ENCODE results near the gene GPBP1. TPM values are rescaled to one million over a fixed set of nuclear protein-coding genes. Genes with fewer than 3 reads are reported as not detected.
A peak's percentile ranks its signal among the peaks of the same experiment; 100 is the strongest.

GPBP1 gene
- total RNA-seq, 1 experiment from 2014 or later = 69.5 TPM

DNA sequence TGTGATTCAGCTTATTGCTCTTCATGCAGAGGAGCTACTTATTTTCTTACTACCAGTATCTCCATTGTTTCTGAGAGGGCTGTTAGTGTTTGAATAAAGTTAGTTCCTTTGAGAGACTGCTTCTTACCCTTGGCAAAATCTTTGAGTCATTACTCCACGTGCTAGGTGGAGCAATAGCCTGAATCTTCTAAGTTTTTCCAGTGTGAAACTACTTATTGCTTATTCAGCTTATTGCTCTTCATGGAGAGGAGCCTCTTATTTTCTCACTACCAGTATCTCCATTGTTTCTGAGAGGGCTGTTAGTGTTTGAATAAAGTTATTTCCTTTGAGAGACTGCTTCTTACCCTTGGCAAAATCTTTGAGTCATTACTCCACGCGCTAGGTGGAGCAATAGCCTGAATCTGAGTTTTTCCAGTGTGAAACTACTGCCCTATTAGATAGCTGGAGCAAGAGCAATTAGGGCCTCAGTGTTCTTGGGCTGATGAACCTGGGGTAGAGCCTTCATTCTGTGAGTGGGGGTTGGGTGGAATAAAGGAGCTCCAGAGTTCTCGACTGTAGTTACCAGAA, 41.9 kb downstream of the GPBP1 start:
- BruUV-seq (replicated peaks) = TSS peak; percentile 20
- ATAC-seq = no peak

More for the DNA sequence above, 41.9 kb downstream of the GPBP1 start:
- intact Hi-C loops (cut with micrococcal nuclease) = no loop called here
- Histone ChIP-seq H3K4me1 (ENCODE audit: control insufficient read depth in 1 of 2, insufficient read depth in 2 of 2, low read length in 2 of 2) (peaks cover 17 to 29% of the 10 kb centered on the region in 2 experiments), H3K27me3 (ENCODE audit: insufficient read depth, low read length) (no peaks in the 10 kb centered on the region), H3K9me2 (ENCODE audit: insufficient read depth) (no peaks in the 10 kb centered on the region), H4K20me1 (ENCODE audit: insufficient read depth) (peaks cover 25% of the 10 kb centered on the region), H3K36me3 (ENCODE audit: control insufficient read depth in 1 of 2, insufficient read depth in 2 of 2, low read length in 2 of 2) (peaks cover 3 to 11% of the 10 kb centered on the region in 2 experiments; a peak in 2 of 4 replicates), H3K4me2 (ENCODE audit: low read length) (no peak overlapping the region), H3K79me2 (ENCODE audit: insufficient read depth, low read length) (peaks cover 99% of the 10 kb centered on the region), H3K9me3 (ENCODE audit: control insufficient read depth in 1 of 2, insufficient read depth in 1 of 2, low read depth in 1 of 2, low read length in 2 of 2) (no peaks in the 10 kb centered on the region), H3K27ac (ENCODE audit: low read depth, low read length) (no peak overlapping the region), H3K9ac (ENCODE audit: low read length) (no peak overlapping the region), H2AFZ (ENCODE audit: low read depth, low read length, poor library complexity, severe bottlenecking) (no peak overlapping the region), H3K4me3 (replicated peaks in 1 of 2; ENCODE audit: low read depth in 1 of 2, low read length in 2 of 2) (no peak overlapping the region)
- RAD21 ChIA-PET (ENCODE audit: low non-redundant PET in 1 of 2, low total read pairs in 2 of 2, uncharacterized antibody in 2 of 2, unreplicated experiment in 2 of 2) = no interaction called here
- POLR2A ChIA-PET = no interaction called here
- TF ChIP-seq, protein P1, sequence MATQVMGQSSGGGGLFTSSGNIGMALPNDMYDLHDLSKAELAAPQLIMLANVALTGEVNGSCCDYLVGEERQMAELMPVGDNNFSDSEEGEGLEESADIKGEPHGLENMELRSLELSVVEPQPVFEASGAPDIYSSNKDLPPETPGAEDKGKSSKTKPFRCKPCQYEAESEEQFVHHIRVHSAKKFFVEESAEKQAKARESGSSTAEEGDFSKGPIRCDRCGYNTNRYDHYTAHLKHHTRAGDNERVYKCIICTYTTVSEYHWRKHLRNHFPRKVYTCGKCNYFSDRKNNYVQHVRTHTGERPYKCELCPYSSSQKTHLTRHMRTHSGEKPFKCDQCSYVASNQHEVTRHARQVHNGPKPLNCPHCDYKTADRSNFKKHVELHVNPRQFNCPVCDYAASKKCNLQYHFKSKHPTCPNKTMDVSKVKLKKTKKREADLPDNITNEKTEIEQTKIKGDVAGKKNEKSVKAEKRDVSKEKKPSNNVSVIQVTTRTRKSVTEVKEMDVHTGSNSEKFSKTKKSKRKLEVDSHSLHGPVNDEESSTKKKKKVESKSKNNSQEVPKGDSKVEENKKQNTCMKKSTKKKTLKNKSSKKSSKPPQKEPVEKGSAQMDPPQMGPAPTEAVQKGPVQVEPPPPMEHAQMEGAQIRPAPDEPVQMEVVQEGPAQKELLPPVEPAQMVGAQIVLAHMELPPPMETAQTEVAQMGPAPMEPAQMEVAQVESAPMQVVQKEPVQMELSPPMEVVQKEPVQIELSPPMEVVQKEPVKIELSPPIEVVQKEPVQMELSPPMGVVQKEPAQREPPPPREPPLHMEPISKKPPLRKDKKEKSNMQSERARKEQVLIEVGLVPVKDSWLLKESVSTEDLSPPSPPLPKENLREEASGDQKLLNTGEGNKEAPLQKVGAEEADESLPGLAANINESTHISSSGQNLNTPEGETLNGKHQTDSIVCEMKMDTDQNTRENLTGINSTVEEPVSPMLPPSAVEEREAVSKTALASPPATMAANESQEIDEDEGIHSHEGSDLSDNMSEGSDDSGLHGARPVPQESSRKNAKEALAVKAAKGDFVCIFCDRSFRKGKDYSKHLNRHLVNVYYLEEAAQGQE (IDR thresholded peaks at IDR 0.05; ENCODE audit: low read depth) = no peak
- TF ChIP-seq EGR1 (IDR thresholded peaks at IDR 0.05; ENCODE audit: low read depth) (no peak), ZNF274 (IDR thresholded peaks at IDR 0.05; ENCODE audit: low read depth, low read length) (no peak), SP1 (IDR thresholded peaks at IDR 0.05; ENCODE audit: low read depth) (no peak), RAD21 (IDR thresholded peaks at IDR 0.05; ENCODE audit: low read depth) (no peak), EZH2phosphoT487 (IDR thresholded peaks at IDR 0.05; ENCODE audit: borderline replicate concordance) (no peak), CBX3 (IDR thresholded peaks at IDR 0.05; ENCODE audit: low read depth) (no peak), CEBPB (IDR thresholded peaks at IDR 0.05; ENCODE audit: low read depth) (no peak)
- TF ChIP-seq, protein P2, sequence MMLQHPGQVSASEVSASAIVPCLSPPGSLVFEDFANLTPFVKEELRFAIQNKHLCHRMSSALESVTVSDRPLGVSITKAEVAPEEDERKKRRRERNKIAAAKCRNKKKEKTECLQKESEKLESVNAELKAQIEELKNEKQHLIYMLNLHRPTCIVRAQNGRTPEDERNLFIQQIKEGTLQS (IDR thresholded peaks at IDR 0.05) = no peak
- CTCF ChIA-PET = no interaction called here
- DNase-seq (ENCODE audit: low read depth, low spot score) = no peak
